ENCODE measurements around the gene SELENOT.
"Not testable (repeated sequence)": the region's sequence is repeated elsewhere in the genome, so short reads cannot be mapped to it uniquely, and the experiment has no call there.

SELENOT gene

DNA sequence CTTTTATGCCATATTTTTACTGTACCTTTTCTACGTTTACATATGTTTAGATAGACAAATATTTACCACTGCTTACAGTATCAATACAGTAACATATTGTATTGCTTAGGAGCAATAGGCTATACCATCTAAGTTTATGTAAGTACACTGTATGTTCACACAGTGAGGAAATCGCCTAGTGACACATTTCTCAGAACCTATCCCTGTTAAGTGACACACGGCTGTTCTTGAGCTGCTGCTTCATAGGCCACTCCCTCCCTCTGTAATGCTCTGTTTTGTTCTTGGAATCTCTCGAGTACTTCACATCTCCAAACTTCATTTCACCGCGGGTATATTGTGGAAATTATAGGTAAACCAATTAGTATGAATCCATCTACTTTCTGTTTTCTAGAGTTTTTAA is 13.4 kb upstream of the SELENOT start:
- no peak overlapping the region for H3K9ac ChIP-seq (ENCODE audit: low read length)
- H3K4me1 ChIP-seq (ENCODE audit: control insufficient read depth, insufficient read depth, low read length), result no peaks in the 10 kb centered on the region
- peaks cover 18% of the 10 kb centered on the region for H3K36me3 ChIP-seq (ENCODE audit: control insufficient read depth, insufficient read depth, low read length)
- H3K9me3 ChIP-seq (ENCODE audit: control insufficient read depth, insufficient read depth, low read depth, low read length), result no peaks in the 10 kb centered on the region
- no peak overlapping the region for H3K27ac ChIP-seq (ENCODE audit: low read depth, low read length)
- no peaks in the 10 kb centered on the region for H3K27me3 ChIP-seq (ENCODE audit: control insufficient read depth, insufficient read depth, low read length)
- H3K4me3 ChIP-seq (ENCODE audit: low read depth, low read length), result no peak overlapping the region

DNA sequence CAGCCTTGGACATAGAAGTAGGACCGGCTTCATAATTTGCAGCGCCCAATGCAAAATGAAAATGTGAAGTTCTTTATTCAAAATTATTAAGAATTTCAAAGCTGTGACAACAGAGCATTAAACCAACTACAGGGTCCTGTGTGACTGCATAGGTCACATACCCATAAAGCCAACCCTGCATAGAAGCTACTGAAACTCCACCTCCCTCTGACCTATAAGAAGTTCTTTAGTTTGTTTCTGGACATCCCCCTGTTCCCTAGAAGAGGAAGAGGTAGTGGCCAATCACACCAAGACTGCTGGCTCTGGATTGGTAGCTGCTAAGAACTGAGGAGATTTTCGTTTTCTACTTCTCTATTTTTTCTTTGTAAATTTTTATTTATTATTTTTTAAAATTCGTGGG is 9.0 kb upstream of the SELENOT start:
- no peaks in the 10 kb centered on the region for H3K9me3 ChIP-seq (ENCODE audit: control insufficient read depth, insufficient read depth, low read depth, low read length)
- H3K27me3 ChIP-seq (ENCODE audit: control insufficient read depth, insufficient read depth, low read length), result no peaks in the 10 kb centered on the region
- H3K4me3 ChIP-seq (ENCODE audit: low read depth, low read length), result no peak overlapping the region
- peaks cover 8% of the 10 kb centered on the region for H3K4me1 ChIP-seq (ENCODE audit: control insufficient read depth, insufficient read depth, low read length)
- no peak overlapping the region for H3K9ac ChIP-seq (ENCODE audit: low read length)
- H3K36me3 ChIP-seq (ENCODE audit: control insufficient read depth, insufficient read depth, low read length), result no peaks in the 10 kb centered on the region
- H3K27ac ChIP-seq (ENCODE audit: low read depth, low read length), result no peak overlapping the region

DNA sequence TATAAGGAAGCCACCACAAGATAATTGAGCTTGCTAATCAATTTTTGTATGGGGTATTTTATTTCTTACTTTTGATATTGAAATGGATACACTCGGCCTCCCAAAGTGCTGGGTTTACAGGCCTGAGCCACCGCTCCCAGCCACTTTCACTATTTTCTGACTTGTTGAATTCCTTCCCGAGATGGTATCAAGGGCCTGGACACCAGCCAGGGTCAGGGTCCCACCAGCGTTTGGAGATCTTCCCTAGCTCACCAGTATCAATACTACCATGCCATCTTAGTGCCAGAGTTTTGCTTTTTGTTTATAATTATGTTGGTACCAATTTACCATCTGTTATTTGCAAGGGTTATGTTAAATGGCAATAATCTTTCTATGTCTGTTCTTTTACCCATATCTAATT is 5.5 kb upstream of the SELENOT start:
- H3K4me1 ChIP-seq (ENCODE audit: control insufficient read depth, insufficient read depth, low read length), result peaks cover 30% of the 10 kb centered on the region
- no peak overlapping the region for H3K4me3 ChIP-seq (ENCODE audit: low read depth, low read length)
- no peaks in the 10 kb centered on the region for H3K9me3 ChIP-seq (ENCODE audit: control insufficient read depth, insufficient read depth, low read depth, low read length)
- no peaks in the 10 kb centered on the region for H3K36me3 ChIP-seq (ENCODE audit: control insufficient read depth, insufficient read depth, low read length)
- no peak overlapping the region for H3K9ac ChIP-seq (ENCODE audit: low read length)
- H3K27me3 ChIP-seq (ENCODE audit: control insufficient read depth, insufficient read depth, low read length), result no peaks in the 10 kb centered on the region
- H3K27ac ChIP-seq (ENCODE audit: low read depth, low read length), result no peak overlapping the region

DNA sequence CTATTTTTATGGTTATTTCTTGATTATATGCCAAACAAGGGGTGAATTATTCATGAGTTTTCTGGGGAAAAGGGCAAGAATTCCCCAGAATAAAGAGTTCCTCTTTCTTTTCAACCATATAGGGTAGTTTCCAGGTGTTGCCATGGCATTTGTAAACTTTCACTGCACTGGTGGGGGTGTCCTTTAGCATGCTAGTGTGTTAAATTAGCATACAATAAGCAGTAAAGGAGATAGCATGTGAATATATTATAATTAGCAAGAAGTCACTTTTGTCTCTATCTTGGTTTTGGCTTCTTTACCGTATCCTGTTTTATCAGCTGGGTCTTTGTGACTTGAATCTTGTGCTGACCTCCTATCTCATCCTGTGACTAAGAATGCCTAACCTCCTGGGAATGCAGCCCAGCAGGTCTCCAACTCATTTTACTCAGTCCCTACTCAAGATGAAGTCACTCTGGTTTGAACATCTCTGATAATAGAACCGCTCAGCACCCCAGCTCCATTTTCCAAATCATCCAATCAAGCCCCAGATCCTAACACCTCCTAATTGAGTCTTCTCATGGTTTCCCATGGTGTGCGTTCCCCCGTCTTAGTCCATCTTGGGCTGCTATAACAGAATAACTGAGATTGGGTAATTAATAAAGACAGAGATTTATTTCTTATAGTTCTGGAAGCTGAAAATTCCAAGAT is 3.4 kb upstream of the SELENOT start:
- Histone ChIP-seq H3K4me1 (ENCODE audit: control insufficient read depth, insufficient read depth, low read length) (peaks cover 30% of the 10 kb centered on the region), H3K9me3 (ENCODE audit: control insufficient read depth, insufficient read depth, low read depth, low read length) (no peaks in the 10 kb centered on the region), H3K36me3 (ENCODE audit: control insufficient read depth, insufficient read depth, low read length) (no peaks in the 10 kb centered on the region), H3K27ac (ENCODE audit: low read depth, low read length) (peak overlapping the region; percentile 87), H3K27me3 (ENCODE audit: control insufficient read depth, insufficient read depth, low read length) (no peaks in the 10 kb centered on the region), H3K9ac (ENCODE audit: low read length) (peak overlapping the region; percentile 63), H3K4me3 (ENCODE audit: low read depth, low read length) (peak overlapping the region; percentile 14; the same call in 1 of the 2 replicates)

DNA sequence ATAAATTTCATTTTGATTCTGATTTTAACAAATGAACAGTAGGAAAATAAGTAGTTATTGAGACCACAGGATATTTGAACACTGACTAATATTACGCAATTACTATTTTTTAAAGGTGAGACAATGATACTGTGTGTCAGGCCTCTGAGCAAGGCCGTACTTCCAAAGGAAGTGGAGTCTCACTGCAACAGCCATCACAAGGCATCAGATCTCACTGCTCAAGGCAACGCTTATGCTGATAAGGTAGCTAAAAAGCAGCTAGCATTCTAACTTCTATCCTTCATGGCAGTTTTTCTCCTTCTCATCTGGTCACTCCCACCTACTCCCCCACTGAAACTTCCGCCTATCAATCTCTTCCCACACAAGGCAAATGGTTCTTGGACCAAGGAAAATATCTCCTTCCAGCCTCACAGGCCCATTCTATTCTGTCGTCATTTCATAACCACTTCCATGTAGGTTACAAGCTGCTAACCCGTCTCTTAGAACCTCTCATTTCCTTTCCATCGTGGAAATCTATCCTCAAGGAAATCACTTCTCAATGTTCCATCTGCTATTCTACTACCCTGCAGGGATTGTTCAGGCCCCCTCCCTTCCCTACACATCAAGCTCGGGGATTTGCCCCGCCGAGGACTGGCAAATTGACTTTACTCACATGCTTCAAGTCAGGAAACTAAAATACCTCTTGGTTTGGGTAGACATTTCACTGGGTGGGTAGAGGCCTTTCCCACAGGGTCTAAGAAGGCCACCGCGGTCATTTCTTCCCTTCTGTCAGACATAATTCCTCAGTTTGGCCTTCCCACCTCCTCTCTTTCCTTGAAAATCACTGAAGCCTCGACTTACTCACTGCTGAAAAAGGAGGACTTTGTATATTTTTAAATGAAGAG is 2.2 kb upstream of the SELENOT start:
- H3K9me3 ChIP-seq (ENCODE audit: control insufficient read depth, insufficient read depth, low read depth, low read length); H3K36me3 ChIP-seq (ENCODE audit: control insufficient read depth, insufficient read depth, low read length); H3K9ac ChIP-seq (ENCODE audit: low read length); H3K27me3 ChIP-seq (ENCODE audit: control insufficient read depth, insufficient read depth, low read length): not testable (repeated sequence)
- peak overlapping the region; percentile 30 for H3K4me3 ChIP-seq (ENCODE audit: low read depth, low read length)
- H3K27ac ChIP-seq (ENCODE audit: low read depth, low read length), result peak overlapping the region; percentile 87; the same call in 1 of the 2 replicates
- H3K4me1 ChIP-seq (ENCODE audit: control insufficient read depth, insufficient read depth, low read length), result peaks cover 36% of the 10 kb centered on the region

DNA sequence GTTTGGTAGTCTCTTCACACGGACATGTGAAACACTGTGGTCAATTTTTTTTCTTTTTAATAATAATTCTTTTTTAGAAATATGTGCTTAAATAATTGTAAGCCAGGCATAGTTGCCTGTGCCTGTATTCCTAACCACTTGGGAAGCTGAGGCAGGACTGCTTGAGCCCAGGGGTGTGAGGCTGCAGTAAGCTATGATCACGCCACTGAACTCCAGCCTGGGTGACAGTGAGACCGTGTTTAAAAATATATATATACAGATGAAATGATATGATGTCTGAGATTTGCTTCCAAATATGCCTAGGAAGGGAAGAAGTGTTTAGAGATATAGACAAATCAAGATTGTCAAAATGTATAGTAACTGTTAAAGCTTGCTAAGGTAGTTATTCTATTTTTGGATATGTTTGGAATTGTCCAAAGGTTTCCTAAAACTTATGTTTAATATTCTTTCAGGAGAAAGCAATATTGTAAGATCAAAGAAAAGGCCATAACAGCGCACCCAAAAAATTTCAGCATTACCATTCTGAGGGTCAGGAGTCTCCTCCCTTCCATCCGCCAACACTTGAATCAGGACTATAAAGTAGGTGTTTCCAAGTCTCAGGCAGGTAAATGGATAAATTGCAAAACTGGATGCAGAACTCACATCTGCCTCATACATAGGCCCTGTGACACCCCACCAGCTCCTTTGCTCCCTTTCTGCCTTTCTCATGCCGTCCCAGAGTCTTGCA is 532 bp upstream of the SELENOT start:
- Histone ChIP-seq H3K27me3 (ENCODE audit: control insufficient read depth, insufficient read depth, low read length) (no peaks in the 10 kb centered on the region), H3K36me3 (ENCODE audit: control insufficient read depth, insufficient read depth, low read length) (peaks cover 10% of the 10 kb centered on the region), H3K4me1 (ENCODE audit: control insufficient read depth, insufficient read depth, low read length) (peaks cover 46% of the 10 kb centered on the region), H3K9ac (ENCODE audit: low read length) (peak overlapping the region; percentile 87), H3K27ac (ENCODE audit: low read depth, low read length) (peak overlapping the region; percentile 81), H3K9me3 (ENCODE audit: control insufficient read depth, insufficient read depth, low read depth, low read length) (no peaks in the 10 kb centered on the region), H3K4me3 (ENCODE audit: low read depth, low read length) (peak overlapping the region; percentile 89)

DNA sequence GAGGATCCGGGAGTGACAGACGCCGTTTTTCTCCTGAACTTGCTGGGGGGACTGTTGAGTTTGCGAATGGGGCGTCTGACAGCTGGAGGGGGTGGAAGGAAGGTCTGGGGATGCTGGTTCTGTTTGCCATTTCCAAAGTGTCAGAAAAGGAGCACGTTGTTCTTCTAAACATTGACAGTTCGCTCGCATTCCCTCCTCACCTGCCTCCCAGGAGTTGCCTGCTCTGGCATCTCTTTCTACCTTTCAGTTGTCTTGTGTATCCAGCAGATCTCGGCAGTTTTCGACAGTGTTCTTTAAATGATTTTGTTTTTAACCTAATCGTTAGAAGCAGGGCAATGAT is 829 bp downstream of the SELENOT start:
- peaks cover 10% of the 10 kb centered on the region for H3K36me3 ChIP-seq (ENCODE audit: control insufficient read depth, insufficient read depth, low read length)
- H3K27ac ChIP-seq (ENCODE audit: low read depth, low read length), result peak overlapping the region; percentile 81; the same call in 1 of the 2 replicates
- no peaks in the 10 kb centered on the region for H3K9me3 ChIP-seq (ENCODE audit: control insufficient read depth, insufficient read depth, low read depth, low read length)
- no peaks in the 10 kb centered on the region for H3K27me3 ChIP-seq (ENCODE audit: control insufficient read depth, insufficient read depth, low read length)
- peak overlapping the region; percentile 89 for H3K4me3 ChIP-seq (ENCODE audit: low read depth, low read length)
- H3K4me1 ChIP-seq (ENCODE audit: control insufficient read depth, insufficient read depth, low read length), result peaks cover 43% of the 10 kb centered on the region
- H3K9ac ChIP-seq (ENCODE audit: low read length), result peak overlapping the region; percentile 87

DNA sequence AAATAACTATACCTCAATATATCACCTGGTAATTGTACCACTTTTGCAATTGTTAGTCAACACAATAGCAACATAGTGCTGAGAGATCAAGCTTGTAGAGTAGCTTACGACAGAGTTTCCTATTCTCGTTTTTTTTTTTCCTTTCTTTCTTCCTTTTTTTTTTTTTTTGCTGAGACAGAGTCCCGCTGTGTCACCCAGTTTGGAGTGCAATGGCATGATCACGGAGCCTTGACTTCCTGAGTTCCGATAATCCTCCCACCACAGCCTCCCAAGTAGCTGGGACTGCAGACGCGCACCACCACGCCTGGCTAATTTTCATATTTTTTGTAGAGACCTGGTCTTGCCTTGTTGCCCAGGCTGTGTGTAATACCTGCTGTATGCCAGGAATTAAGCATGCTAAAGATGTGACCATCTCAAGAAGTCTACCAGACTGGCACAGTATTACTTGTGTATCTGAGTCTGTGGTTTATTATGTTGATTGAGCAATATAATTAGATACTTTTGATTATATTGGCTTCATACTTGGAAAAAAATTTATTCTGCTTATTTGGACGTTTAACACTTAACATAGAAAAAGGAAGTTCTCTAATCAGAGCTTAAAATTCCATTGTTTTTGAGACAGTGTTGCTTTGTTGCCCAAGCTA is 3.0 kb downstream of the SELENOT start:
- H3K36me3 ChIP-seq (ENCODE audit: control insufficient read depth, insufficient read depth, low read length), result peaks cover 10% of the 10 kb centered on the region
- H3K27me3 ChIP-seq (ENCODE audit: control insufficient read depth, insufficient read depth, low read length), result no peaks in the 10 kb centered on the region
- no peaks in the 10 kb centered on the region for H3K9me3 ChIP-seq (ENCODE audit: control insufficient read depth, insufficient read depth, low read depth, low read length)
- peaks cover 23% of the 10 kb centered on the region for H3K4me1 ChIP-seq (ENCODE audit: control insufficient read depth, insufficient read depth, low read length)
- H3K9ac ChIP-seq (ENCODE audit: low read length), result no peak overlapping the region
- no peak overlapping the region for H3K4me3 ChIP-seq (ENCODE audit: low read depth, low read length)
- H3K27ac ChIP-seq (ENCODE audit: low read depth, low read length), result no peak overlapping the region

DNA sequence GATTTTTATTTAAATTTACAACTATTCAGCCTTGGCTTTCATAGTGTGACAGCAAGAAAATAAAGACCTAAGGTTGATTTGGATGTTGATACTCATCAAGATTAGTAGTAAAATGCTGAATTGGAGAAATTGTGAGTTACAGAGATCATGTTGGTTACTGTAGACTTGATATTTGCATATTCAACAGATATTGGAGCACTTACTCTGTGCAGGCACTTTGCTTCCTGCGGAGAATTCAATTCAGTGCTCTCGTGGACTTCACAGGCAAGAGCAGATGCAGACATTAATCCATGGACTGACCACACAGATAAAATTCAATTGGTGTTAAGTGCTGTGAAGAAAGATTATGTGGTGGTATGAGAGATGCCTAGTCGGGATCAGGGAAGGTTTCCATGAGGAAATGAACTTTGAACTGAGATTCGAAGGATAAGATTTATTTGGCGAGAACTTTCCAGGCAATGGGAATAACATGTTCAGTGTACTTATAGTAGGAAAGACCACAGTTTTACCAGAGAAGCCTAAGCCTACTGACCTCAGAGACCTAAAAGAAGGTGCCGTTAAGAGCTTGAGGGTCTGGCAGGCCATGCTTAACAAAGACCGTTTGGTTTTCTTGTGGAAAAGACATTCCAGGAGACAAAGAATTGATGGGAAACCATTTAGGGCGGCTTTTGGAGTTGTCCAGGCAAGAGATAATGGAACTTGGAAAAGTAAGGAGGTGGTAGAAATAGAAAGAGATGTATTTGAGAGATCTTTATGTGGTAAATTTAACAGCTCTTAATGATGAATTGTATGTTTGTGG is 4.3 kb downstream of the SELENOT start:
- Histone ChIP-seq H3K27ac (ENCODE audit: low read depth, low read length) (peak overlapping the region; percentile 52), H3K9me3 (ENCODE audit: control insufficient read depth, insufficient read depth, low read depth, low read length) (no peaks in the 10 kb centered on the region), H3K36me3 (ENCODE audit: control insufficient read depth, insufficient read depth, low read length) (peaks cover 20% of the 10 kb centered on the region), H3K4me3 (ENCODE audit: low read depth, low read length) (peak overlapping the region; percentile 22; the same call in 1 of the 2 replicates), H3K27me3 (ENCODE audit: control insufficient read depth, insufficient read depth, low read length) (no peaks in the 10 kb centered on the region), H3K9ac (ENCODE audit: low read length) (no peak overlapping the region), H3K4me1 (ENCODE audit: control insufficient read depth, insufficient read depth, low read length) (peaks cover 20% of the 10 kb centered on the region)

DNA sequence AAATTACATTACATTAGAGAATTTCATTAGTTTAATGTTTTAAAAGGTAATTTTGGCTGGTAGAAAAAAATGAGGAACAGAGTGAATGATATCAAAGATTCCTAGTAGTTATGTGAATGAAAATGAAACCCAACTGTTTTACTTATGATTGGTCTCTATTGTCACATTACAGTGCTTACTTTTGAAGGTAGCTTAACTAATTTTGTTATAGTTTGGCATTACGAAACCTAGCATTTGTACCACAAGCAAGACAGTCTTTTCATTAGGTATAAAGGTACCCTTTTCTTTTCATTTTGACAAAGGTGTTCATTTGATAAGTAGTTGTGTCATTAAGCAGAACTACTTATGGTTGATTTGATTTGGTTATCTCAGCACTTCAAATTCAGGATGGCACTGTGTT is 6.9 kb downstream of the SELENOT start:
- no peak overlapping the region for H3K27ac ChIP-seq (ENCODE audit: low read depth, low read length)
- no peaks in the 10 kb centered on the region for H3K9me3 ChIP-seq (ENCODE audit: control insufficient read depth, insufficient read depth, low read depth, low read length)
- no peaks in the 10 kb centered on the region for H3K27me3 ChIP-seq (ENCODE audit: control insufficient read depth, insufficient read depth, low read length)
- H3K9ac ChIP-seq (ENCODE audit: low read length), result no peak overlapping the region
- peaks cover 32% of the 10 kb centered on the region for H3K36me3 ChIP-seq (ENCODE audit: control insufficient read depth, insufficient read depth, low read length)
- H3K4me3 ChIP-seq (ENCODE audit: low read depth, low read length), result no peak overlapping the region
- peaks cover 19% of the 10 kb centered on the region for H3K4me1 ChIP-seq (ENCODE audit: control insufficient read depth, insufficient read depth, low read length)
